ENCODE measurements around the gene BST1.

GRCh38 chr4:15681067-15681371 is 21.8 kb upstream of the BST1 start:
- TF ChIP-seq EZH2phosphoT487 (conservative IDR thresholded peaks at IDR 0.05; ENCODE audit: low read length) (no peak), CTCF (IDR thresholded peaks at IDR 0.05; ENCODE audit: insufficient read depth, low read length, poor library complexity, severe bottlenecking) (no peak)
